ENCODE measurements around the gene DAPL1.

- TF ChIP-seq CTCF (IDR thresholded peaks at IDR 0.05) (no peak), POLR2A (IDR thresholded peaks at IDR 0.05) (no peak), POLR2AphosphoS5 (IDR thresholded peaks at IDR 0.05) (no peak)
These were observed 13.7 kb upstream of the DAPL1 start for GRCh38 chr2:158781353-158781961.

All from stomach (tissue), 4 donors.